Limb (tissue), 2 donors: ENCODE results near the gene RILPL2.
"Not testable (repeated sequence)": the region's sequence is repeated elsewhere in the genome, so short reads cannot be mapped to it uniquely, and the experiment has no call there.

ENCODE experiments used
- DNase-seq, 2 donors: peaks; one replicate each; pipeline ENCODE4 v3.0.0-alpha.2; 2016; ENCODE audit errors: extremely low spot score in 2 of 2

Gene RILPL2

GRCh38 chr12:123449856-123450255 is 13.4 kb upstream of the RILPL2 start:
- no peak for DNase-seq

GRCh38 chr12:123449249-123449733 is 12.8 kb upstream of the RILPL2 start:
- DNase-seq = no peak

- no peak for DNase-seq
These were observed 9.8 kb upstream of the RILPL2 start for GRCh38 chr12:123446333-123446713.

- DNase-seq = no peak
These were observed 9.2 kb upstream of the RILPL2 start for GRCh38 chr12:123445388-123446332.

GRCh38 chr12:123444092-123445026 is 7.9 kb upstream of the RILPL2 start:
- DNase-seq = no peak

GRCh38 chr12:123442774-123443173 is 6.3 kb upstream of the RILPL2 start:
- DNase-seq = no peak

GRCh38 chr12:123441523-123442164 is 5.2 kb upstream of the RILPL2 start:
- no peak for DNase-seq

GRCh38 chr12:123435636-123436016 is 858 bp downstream of the RILPL2 start:
- no peak for DNase-seq

GRCh38 chr12:123433615-123434014 is 2.9 kb downstream of the RILPL2 start:
- no peak for DNase-seq

- not testable (repeated sequence) for DNase-seq
These were observed 4.3 kb downstream of the RILPL2 start for GRCh38 chr12:123431951-123432817.

- not testable (repeated sequence) for DNase-seq
These were observed 7.4 kb downstream of the RILPL2 start for GRCh38 chr12:123429101-123429500.

GRCh38 chr12:123428591-123428990 is 7.9 kb downstream of the RILPL2 start:
- no peak for DNase-seq

GRCh38 chr12:123427036-123427769 is 9.3 kb downstream of the RILPL2 start:
- DNase-seq = no peak

- no peak for DNase-seq
These were observed 15.2 kb downstream of the RILPL2 start for GRCh38 chr12:123421314-123421713.

- DNase-seq = no peak
These were observed 26.5 kb downstream of the RILPL2 start for GRCh38 chr12:123410041-123410412.

- not testable (repeated sequence) for DNase-seq
These were observed 27.0 kb downstream of the RILPL2 start for GRCh38 chr12:123409284-123410040.

- not testable (repeated sequence) for DNase-seq
These were observed 27.9 kb downstream of the RILPL2 start for GRCh38 chr12:123408619-123409018.

GRCh38 chr12:123407934-123408333 is 28.6 kb downstream of the RILPL2 start:
- not testable (repeated sequence) for DNase-seq

GRCh38 chr12:123407269-123407668 is 29.2 kb downstream of the RILPL2 start:
- not testable (repeated sequence) for DNase-seq
